Measurements from ENCODE around the gene KCND1. TPM values are rescaled to one million over a fixed set of nuclear protein-coding genes. Genes with fewer than 3 reads are reported as not detected.

KCND1 gene
- total and polyA plus RNA-seq, 4 donors = 0.17 to 1.1 (median 0.28) TPM

GRCh38 chrX:48956728-48957414 is 14.8 kb downstream of the KCND1 start:
- Histone ChIP-seq H3K4me3 (ENCODE audit: low read depth in 1 of 3, low read length in 3 of 3) (peak overlapping the region; percentile 12 to 80 (median 71)), H3K36me3 (ENCODE audit: control insufficient read depth in 4 of 4, insufficient read depth in 3 of 4, low read depth in 1 of 4, low read length in 3 of 4) (peaks cover 0 to 9% (median 3%) of the 10 kb centered on the region in 4 donors), H3K9me3 (ENCODE audit: control insufficient read depth in 4 of 4, low read length in 3 of 4) (no peaks in the 10 kb centered on the region), H3K27me3 (ENCODE audit: control insufficient read depth in 4 of 4, insufficient read depth in 4 of 4, low read length in 3 of 4) (no peaks in the 10 kb centered on the region), H3K4me1 (ENCODE audit: control insufficient read depth in 4 of 4, insufficient read depth in 4 of 4, low read length in 3 of 4) (peaks cover 4 to 45% (median 32%) of the 10 kb centered on the region in 4 donors), H3K27ac (ENCODE audit: low read depth in 1 of 2, low read length in 2 of 2) (peak overlapping the region; percentile 55 to 70), H3K9ac (ENCODE audit: low read depth in 1 of 2, low read length in 2 of 2) (peak overlapping the region; percentile 10 to 66)
- 2% methylated on average over 61 of the region's 61 CpGs for whole genome bisulfite sequencing
- no peak for DNase-seq (ENCODE audit: low spot score)
- TF ChIP-seq EGR1 (IDR thresholded peaks at IDR 0.05; ENCODE audit: low read depth in 2 of 2) (no peak), HNF4G (IDR thresholded peaks at IDR 0.05) (no peak), YY1 (IDR thresholded peaks at IDR 0.05) (no peak), RXRA (IDR thresholded peaks at IDR 0.05) (no peak), JUND (IDR thresholded peaks at IDR 0.05) (no peak), SP1 (IDR thresholded peaks at IDR 0.05) (no peak), GABPA (IDR thresholded peaks at IDR 0.05 in 1 of 2, conservative IDR thresholded peaks at IDR 0.05 in 1 of 2) (no peak), RAD21 (IDR thresholded peaks at IDR 0.05) (no peak)
- TF ChIP-seq, protein P1, sequence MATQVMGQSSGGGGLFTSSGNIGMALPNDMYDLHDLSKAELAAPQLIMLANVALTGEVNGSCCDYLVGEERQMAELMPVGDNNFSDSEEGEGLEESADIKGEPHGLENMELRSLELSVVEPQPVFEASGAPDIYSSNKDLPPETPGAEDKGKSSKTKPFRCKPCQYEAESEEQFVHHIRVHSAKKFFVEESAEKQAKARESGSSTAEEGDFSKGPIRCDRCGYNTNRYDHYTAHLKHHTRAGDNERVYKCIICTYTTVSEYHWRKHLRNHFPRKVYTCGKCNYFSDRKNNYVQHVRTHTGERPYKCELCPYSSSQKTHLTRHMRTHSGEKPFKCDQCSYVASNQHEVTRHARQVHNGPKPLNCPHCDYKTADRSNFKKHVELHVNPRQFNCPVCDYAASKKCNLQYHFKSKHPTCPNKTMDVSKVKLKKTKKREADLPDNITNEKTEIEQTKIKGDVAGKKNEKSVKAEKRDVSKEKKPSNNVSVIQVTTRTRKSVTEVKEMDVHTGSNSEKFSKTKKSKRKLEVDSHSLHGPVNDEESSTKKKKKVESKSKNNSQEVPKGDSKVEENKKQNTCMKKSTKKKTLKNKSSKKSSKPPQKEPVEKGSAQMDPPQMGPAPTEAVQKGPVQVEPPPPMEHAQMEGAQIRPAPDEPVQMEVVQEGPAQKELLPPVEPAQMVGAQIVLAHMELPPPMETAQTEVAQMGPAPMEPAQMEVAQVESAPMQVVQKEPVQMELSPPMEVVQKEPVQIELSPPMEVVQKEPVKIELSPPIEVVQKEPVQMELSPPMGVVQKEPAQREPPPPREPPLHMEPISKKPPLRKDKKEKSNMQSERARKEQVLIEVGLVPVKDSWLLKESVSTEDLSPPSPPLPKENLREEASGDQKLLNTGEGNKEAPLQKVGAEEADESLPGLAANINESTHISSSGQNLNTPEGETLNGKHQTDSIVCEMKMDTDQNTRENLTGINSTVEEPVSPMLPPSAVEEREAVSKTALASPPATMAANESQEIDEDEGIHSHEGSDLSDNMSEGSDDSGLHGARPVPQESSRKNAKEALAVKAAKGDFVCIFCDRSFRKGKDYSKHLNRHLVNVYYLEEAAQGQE (IDR thresholded peaks at IDR 0.05) = no peak
- TF ChIP-seq, protein P2, sequence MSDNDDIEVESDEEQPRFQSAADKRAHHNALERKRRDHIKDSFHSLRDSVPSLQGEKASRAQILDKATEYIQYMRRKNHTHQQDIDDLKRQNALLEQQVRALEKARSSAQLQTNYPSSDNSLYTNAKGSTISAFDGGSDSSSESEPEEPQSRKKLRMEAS (IDR thresholded peaks at IDR 0.05) = no peak

DNA sequence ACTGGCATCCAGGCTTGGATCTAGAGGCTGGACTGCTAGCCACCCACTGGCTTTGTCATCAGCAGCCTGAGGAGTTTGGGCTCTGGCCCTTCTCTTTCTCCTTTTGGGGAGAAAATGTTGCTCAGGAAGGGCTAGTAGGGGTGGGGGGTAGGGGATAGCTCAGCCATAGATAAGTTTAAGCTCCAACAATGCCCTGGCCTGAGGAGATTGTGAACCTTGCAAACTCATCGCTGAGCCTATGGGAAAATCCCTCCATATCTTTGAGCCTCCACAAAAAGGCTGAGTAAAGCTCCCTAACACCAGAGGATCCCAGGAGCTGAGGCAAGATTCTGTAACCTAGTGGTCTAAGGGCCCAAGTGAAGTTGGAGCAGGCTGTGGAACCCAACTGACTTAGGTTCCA is 23.1 kb downstream of the KCND1 start:
- Histone ChIP-seq H3K4me1 (ENCODE audit: control insufficient read depth in 4 of 4, insufficient read depth in 4 of 4, low read length in 3 of 4) (peaks cover 0 to 15% (median 8%) of the 10 kb centered on the region in 4 donors), H3K27me3 (ENCODE audit: control insufficient read depth in 4 of 4, insufficient read depth in 4 of 4, low read length in 3 of 4) (no peaks in the 10 kb centered on the region), H3K36me3 (ENCODE audit: control insufficient read depth in 4 of 4, insufficient read depth in 3 of 4, low read depth in 1 of 4, low read length in 3 of 4) (no peaks in the 10 kb centered on the region), H3K9ac (ENCODE audit: low read depth in 1 of 2, low read length in 2 of 2) (no peak overlapping the region), H3K27ac (ENCODE audit: low read depth in 1 of 2, low read length in 2 of 2) (no peak overlapping the region), H3K9me3 (ENCODE audit: control insufficient read depth in 4 of 4, low read length in 3 of 4) (no peaks in the 10 kb centered on the region), H3K4me3 (ENCODE audit: low read depth in 1 of 3, low read length in 3 of 3) (no peak overlapping the region)
- 94% methylated on average over 1 of the region's 1 CpG for WGBS
- TF ChIP-seq FOXA1 (IDR thresholded peaks at IDR 0.05) (no peak), CTCF (IDR thresholded peaks at IDR 0.05; ENCODE audit: low read depth, low read length, missing input control) (no peak), YY1 (IDR thresholded peaks at IDR 0.05) (no peak), SP1 (IDR thresholded peaks at IDR 0.05) (no peak)
- TF ChIP-seq, protein P1 (IDR thresholded peaks at IDR 0.05) = no peak
- DNase-seq (ENCODE audit: low spot score) = no peak
